ENCODE results near the gene LAT.

DNA sequence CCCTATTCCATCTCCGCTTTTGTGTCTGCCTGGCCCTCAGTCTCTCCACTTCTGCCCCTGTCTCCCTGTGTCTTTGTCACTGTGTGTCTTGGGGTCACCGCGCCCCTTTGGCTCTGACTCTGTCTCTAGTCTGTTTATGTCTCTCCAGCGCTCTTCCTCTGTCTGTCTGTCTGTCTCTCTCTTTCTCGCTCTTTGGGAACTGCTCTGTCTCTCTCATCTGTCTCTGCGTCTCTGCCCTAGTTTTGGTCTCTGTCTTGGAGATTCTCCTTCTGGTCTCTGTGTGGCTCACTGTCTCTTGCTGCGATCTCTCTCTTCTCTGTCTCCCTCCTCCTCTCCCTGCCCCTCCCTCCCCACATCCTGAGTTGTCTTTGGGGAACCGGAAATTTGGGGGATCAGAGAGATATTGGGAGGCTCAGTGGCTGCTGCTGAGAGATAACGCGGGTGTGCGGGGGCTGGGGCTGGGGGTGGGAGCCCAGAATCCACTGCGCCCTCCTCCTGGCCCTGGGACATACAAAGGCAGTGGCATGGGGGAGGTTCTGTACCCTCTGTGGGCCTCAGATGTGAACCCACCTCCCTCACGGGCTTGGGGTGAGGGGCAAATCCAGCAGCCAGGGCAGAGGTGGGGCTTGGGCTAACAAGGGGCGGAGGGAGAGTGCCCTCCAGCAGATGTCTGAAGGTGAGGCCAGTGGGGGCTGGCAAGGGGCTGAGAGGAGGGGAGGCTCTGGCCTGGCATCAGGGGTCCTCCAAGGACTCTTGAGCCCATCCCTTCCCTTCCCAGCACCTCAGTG is 24.4 kb downstream of the LAT start:
- no peak for TF ChIP-seq ZNF384 (IDR thresholded peaks at IDR 0.05)
- no peak for TF ChIP-seq SP1 (IDR thresholded peaks at IDR 0.05)
- TF ChIP-seq ARNT (IDR thresholded peaks at IDR 0.05), result no peak
- TF ChIP-seq TARDBP (IDR thresholded peaks at IDR 0.05), result no peak
- TF ChIP-seq ELF4 (IDR thresholded peaks at IDR 0.05), result no peak
- no peak for TF ChIP-seq LEF1 (IDR thresholded peaks at IDR 0.05; ENCODE audit: borderline replicate concordance)
- no peak for TF ChIP-seq SUZ12 (IDR thresholded peaks at IDR 0.05)
- TF ChIP-seq FOXM1 (IDR thresholded peaks at IDR 0.05; ENCODE audit: borderline replicate concordance), result no peak
- no peak for TF ChIP-seq L3MBTL2 (conservative IDR thresholded peaks at IDR 0.05)
- no peak for TF ChIP-seq CTBP1 (IDR thresholded peaks at IDR 0.05; ENCODE audit: borderline replicate concordance)
- TF ChIP-seq BHLHE40 (IDR thresholded peaks at IDR 0.05; ENCODE audit: borderline replicate concordance), result no peak
